HG03520 (cell line): ENCODE results near the gene IST1.
A peak's percentile ranks its signal among the peaks of the same experiment; 100 is the strongest.

ENCODE experiments used
- ATAC-seq: cut with Tn5 transposase; IDR thresholded peaks from one replicate; pipeline ENCODE4 v1.9.1; 2021; ENCODE audit warnings: mild to moderate bottlenecking, moderate library complexity; ENCODE audit not compliant: unreplicated experiment

Gene IST1

DNA sequence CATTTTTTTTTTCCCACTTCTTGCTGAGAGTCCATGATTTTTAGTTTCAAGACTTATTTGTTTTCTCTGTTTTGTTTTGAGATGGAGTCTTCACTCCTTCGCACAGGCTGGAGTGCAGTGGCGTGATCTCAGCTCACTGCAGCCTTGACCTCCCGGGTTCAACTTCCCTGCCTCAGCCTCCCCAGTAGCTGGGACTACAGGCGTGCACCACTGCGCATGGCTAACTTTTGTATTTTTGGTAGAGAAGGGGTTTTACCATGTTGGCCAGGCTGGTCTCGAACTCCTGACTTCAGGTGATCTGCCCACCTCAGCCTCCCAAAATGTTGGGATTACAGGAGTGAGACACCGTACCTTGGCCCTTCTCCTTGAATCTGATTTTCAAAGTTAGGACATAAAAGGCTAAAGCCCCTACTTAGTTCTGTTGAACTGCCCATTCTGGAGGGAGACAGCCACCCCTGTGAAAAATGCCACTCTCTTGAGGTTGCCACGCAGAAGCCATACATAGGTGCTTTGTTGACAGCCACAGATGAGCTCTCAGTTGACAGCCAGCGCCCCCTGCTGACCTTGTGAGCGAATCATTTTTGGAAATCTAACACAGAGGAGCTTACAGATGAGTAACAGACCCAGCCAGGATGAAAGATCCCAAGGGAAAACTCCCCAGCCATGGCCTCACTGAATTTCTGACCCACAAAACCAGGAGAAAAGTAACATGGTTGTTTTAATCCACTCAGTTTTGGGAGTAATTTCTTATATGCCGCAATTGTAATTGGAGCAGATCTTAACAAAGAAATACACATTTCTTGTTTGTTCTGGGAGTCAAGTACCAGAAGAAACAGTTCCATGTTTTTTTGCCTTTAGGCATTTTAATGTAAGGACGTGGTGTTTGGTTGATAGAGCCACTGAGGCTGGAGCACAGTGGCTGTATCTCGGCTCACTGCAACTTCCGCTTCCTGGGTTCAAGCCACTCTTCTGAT lies 66.0 kb downstream of the IST1 start:
- peak; percentile 77 for ATAC-seq

DNA sequence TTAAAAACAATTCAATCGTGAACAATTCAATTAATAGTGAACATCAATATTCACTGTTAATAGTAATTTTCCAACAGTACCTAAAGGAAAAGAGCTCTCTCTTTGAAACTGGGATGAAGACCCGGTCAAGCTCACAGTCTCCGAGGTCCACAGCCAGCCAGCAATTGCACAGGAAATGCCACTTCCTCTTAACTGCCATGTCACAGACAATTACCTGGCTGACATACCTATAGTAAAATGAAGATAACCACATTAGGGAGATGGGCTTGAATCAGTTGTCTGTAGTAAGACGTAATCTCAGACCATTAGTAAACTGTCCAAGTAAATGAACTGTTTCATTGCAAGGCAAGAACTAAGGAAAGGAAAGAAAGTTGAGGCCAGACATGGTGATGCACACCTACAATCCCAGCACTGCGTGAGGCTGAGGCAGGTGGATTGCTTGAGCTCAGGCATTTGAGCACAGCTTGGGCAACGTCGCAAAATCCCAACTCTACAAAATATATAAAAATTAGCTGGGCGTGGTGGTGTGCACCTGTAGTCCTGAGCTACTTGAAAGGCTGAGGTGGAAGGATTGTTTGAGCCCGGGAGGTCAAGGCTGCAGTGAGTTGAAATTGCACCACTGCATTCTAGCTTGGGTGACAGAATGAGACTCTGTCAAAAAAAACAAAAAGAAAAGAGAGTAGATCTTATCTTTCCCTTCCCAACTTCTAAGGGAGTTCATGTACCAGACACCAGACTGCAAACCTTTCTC lies 68.0 kb downstream of the IST1 start:
- no peak for ATAC-seq

DNA sequence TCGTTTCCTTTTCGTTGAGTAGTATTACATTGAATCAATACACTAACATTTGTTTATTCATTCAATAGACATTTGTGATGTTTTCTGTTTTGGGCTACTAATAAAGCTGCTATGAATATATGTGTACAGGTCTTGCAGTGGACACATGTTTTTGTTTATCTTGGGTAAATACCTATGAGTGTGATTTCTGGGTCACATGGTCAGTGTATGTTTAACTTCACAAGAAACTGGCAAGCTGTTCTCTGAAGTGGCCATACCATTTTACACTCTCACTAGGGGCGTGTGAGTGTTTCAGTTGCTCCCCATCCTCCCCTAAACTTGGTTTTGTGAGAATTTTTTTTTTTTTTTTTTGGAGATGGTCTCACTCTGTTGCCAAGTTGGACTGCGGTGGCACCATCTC lies 69.9 kb downstream of the IST1 start:
- ATAC-seq, result no peak

DNA sequence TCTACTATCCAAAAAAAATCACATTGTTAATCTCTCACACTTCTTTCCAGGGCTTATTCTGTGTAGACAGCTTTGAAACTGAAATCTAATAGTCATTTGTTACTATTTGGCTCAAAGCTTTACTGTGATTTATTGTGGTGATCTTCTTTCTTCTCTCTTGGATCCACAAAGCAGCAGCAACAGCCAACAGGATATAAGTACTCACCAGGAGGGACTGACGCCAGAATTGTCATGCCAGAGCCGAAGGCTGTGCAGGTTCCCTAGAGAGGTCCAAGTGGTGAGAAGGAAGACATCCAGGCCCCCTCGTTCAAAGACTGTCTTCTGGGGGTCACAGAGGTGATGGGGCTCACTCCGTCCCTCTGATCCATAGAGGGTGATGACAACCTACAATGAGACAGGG lies 71.6 kb downstream of the IST1 start:
- ATAC-seq, result no peak

DNA sequence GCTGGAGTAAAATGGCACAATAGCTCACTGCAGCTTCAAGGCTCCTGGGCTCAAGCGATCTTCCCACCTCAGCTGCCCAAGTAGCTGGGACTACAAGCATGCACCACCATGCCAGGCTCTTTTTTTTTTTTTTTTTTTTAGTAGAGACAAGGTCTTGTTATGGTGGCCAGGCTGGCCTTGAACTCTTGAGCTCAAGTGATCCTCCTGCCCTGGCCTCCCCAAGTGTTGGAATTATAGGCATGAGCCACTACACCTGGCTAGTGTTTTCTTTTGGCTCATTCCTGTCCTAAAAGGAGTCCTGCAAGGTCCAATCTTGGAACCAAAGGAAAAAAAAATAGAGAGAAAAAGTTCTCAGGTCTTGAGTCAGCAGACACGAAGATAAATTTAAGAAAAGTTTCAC lies 74.0 kb downstream of the IST1 start:
- ATAC-seq, result no peak

DNA sequence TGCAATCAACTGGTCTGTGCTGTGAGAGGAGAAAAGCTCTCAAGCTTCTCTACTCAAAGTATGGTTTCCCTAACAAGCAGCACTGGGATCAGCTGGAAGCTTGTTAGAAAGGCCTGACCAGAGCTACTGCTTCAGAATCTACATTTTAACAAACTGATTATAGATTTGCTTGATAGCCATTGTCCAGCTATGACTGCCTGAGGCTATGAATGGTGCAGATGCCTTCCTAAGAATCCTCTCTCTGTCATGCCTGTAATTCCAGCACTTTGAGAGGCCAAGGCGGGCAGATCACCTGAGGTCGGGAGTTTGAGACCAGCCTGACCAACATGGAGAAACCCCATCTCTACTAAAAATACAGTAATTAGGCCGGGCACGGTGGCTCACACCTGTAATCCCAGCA lies 76.2 kb downstream of the IST1 start:
- ATAC-seq, result no peak

DNA sequence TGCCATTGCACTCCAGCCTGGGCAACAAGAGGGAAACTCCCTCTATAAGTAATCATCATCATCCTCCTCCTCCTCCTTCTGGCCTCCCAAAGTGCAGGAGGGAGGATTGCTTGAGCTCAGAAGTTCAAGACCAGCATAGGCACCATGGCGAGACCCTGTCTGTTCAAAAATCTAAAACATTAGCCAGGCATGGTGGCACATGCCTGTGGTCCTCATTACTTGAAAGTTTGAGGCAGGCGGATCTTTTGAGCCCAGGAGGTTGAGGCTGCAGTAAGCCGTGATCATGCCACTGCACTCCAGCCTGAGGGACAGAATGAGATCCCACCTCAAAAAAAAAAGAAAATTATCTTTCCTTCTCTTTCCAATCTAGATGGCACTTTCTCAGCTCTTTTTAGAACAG lies 77.0 kb downstream of the IST1 start:
- no peak for ATAC-seq

DNA sequence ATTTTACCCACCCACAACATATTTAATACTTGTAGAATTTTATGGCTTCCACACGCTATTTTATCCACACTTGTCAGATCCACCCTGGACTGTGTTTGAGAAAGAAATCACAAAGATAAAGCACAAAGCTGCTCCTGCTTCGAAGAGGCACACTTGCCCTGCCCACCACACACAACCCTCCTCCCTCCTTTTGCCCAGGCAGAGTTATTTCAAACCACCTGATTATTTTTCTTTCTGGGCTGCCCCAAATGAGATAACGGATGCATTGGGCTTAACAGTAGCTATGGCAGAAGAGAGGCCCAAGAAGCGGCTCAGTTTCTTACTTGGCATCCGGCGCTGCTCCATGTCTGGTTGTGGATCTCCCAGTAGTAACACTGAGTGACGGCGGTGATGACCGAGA lies 77.7 kb downstream of the IST1 start:
- ATAC-seq, result no peak

DNA sequence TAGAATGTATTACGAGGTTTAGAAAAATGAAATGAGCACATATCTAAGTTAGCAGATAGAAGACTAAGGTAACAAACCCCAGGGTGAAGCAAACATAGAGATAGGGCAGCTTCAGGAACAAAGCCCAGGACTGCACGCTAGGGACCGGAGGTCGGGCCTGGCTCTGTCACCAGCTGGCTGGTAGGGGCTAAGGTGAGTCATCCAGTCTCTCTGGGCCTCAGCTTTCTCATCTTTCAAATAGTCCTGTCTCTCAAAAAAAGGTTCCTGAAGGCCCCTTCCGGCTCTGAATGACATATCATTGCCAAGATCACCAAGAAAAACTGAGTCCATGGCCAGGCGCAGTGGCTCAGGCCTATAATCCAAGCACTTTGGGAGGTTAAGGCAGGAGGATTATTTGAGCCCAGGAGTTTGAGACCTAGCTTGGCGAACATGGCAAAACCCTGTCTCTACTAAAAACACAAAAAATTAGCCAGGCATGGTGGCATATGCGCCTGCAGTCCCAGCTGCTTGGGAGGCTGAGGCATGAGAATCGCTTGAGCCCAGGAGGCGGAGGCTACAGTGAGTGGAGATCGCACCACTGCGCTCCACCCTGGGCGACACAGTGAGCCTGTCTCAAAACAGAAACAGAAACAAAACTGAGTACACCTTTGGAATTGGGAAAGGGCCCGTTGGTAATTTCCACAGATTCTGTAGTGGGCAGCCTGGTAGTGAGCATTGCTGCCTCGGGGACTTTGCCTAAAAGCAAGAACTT lies 78.9 kb downstream of the IST1 start:
- ATAC-seq, result no peak
